Astrocyte (in vitro differentiated cells and primary cell): ENCODE results near the gene ZNF648.

Experiments used
- CTCF ChIP-seq: IDR thresholded peaks from 2 replicates; pipeline ENCODE4 v1.5.1; 2011; ENCODE audit warnings: low read depth, mild to moderate bottlenecking, inconsistent platforms, low read length, moderate library complexity; ENCODE audit not compliant: insufficient read depth
- EZH2 ChIP-seq: IDR thresholded peaks from 2 replicates; pipeline ENCODE4 v1.6.1; 2012; ENCODE audit warnings: mild to moderate bottlenecking, low read length, inconsistent platforms; ENCODE audit not compliant: insufficient read depth

- no peak for TF ChIP-seq CTCF
- TF ChIP-seq EZH2, result no peak
These were observed 29.6 kb upstream of the ZNF648 start for GRCh38 chr1:182091083-182091482.
